MCF 10A (cell line): ENCODE data around the gene MEF2B. TPM values are rescaled to one million over a fixed set of nuclear protein-coding genes. Genes with fewer than 3 reads are reported as not detected.
A peak's percentile ranks its signal among the peaks of the same experiment; 100 is the strongest.
"Not testable (repeated sequence)": the region's sequence is repeated elsewhere in the genome, so short reads cannot be mapped to it uniquely, and the experiment has no call there.

Source experiments
- BruUV-seq: library from RNA; stranded (reverse); fragments of 400-500 nt; replicated peaks from 2 replicates; lab custom pipeline; 2021; lab: Mats Ljungman, UMichigan
- CTCF ChIA-PET: fragments of 300-600 bp; sonication (Branson Sonifier 250); formaldehyde crosslinking; extraction: SDS; loops from one replicate; lab custom pipeline; 2021; ENCODE audit warnings: antibody characterized with exemption, inconsistent platforms; lab: Yijun Ruan, JAX
- POLR2A ChIA-PET: fragments of 300-600, 350-650 bp; sonication (Branson Sonifier 250); formaldehyde crosslinking; extraction: SDS; loops from one replicate; lab custom pipeline; 2020; ENCODE audit warnings: antibody characterized with exemption, inconsistent platforms; lab: Yijun Ruan, JAX
- DNase-seq: peaks from one replicate; pipeline ENCODE4 v3.0.0-alpha.2; 2018; ENCODE audit not compliant: unreplicated experiment
- H3K27ac Mint-ChIP-seq: one replicate; pipeline ENCODE4 v1.8.0; 2022; ENCODE audit warnings: mild to moderate bottlenecking, low read depth, mixed read lengths; ENCODE audit not compliant: unreplicated experiment
- H3K27me3 Mint-ChIP-seq: one replicate; pipeline ENCODE4 v1.8.0; 2022; ENCODE audit warnings: mixed read lengths; ENCODE audit not compliant: insufficient read depth, unreplicated experiment
- H3K36me3 Mint-ChIP-seq: one replicate; pipeline ENCODE4 v1.8.0; 2022; ENCODE audit warnings: mild to moderate bottlenecking, moderate library complexity, mixed read lengths; ENCODE audit not compliant: insufficient read depth, unreplicated experiment
- H3K4me1 Mint-ChIP-seq: one replicate; pipeline ENCODE4 v1.8.0; 2022; ENCODE audit warnings: mixed read lengths; ENCODE audit not compliant: insufficient read depth, unreplicated experiment
- H3K4me3 Mint-ChIP-seq: one replicate; pipeline ENCODE4 v1.8.0; 2022; ENCODE audit warnings: mild to moderate bottlenecking, moderate library complexity, mixed read lengths; ENCODE audit not compliant: unreplicated experiment
- H3K9me3 Mint-ChIP-seq: one replicate; pipeline ENCODE4 v1.8.0; 2022; ENCODE audit warnings: mixed read lengths; ENCODE audit not compliant: unreplicated experiment
- CTCF ChIP-seq: fragments of 200-600 bp; IDR thresholded peaks from one replicate; pipeline ENCODE4 v1.8.0; 2022; ENCODE audit warnings: antibody characterized with exemption, mild to moderate bottlenecking; ENCODE audit not compliant: unreplicated experiment
- intact Hi-C: fragments of 100-400 bp; cut with micrococcal nuclease; formaldehyde crosslinking; loops from 2 replicates; pipeline ENCODE4 v1.14.1; 2022
- total RNA-seq: library from RNA; stranded (reverse); gene quantifications from 2 replicates; pipeline ENCODE4 v1.2.3, GENCODE V29; 2022

Gene MEF2B
- total RNA-seq, 1 experiment from 2014 or later: 1.4 TPM

- TF ChIP-seq CTCF: no peak
- intact Hi-C loops: no loop called here
- CTCF ChIA-PET: no interaction called here
- Mint-ChIP-seq H3K27ac (no peak overlapping the region), H3K4me1 (no peaks in the 10 kb centered on the region), H3K36me3 (peaks cover 22% of the 10 kb centered on the region), H3K4me3 (no peak overlapping the region), H3K9me3 (no peaks in the 10 kb centered on the region), H3K27me3 (no peaks in the 10 kb centered on the region)
- POLR2A ChIA-PET: interaction anchor here (0.5 kb wide), 1 partner anchor 31 kb away, joined by 4 read pairs; no protein-coding TSS in a partner anchor
- BruUV-seq: no TSS peak
- DNase-seq: no peak
These were observed 9.7 kb upstream of the MEF2B start for GRCh38 chr19:19179548-19180441.

- CTCF ChIA-PET: interaction anchor here (0.6 to 4.1 kb wide), 3 partner anchors 20 to 682 kb away, joined by 4 to 33 read pairs (median 5); no protein-coding TSS in a partner anchor
- TF ChIP-seq CTCF: no peak
- no peaks in the 10 kb centered on the region for H3K9me3 Mint-ChIP-seq
- intact Hi-C loops: no loop called here
- peaks cover 6% of the 10 kb centered on the region for H3K4me1 Mint-ChIP-seq
- no TSS peak for BruUV-seq
- peaks cover 15% of the 10 kb centered on the region for H3K36me3 Mint-ChIP-seq
- no peaks in the 10 kb centered on the region for H3K27me3 Mint-ChIP-seq
- DNase-seq: no peak
- no peak overlapping the region for H3K4me3 Mint-ChIP-seq
- H3K27ac Mint-ChIP-seq: no peak overlapping the region
- POLR2A ChIA-PET: no interaction called here
These were observed 6.9 kb upstream of the MEF2B start for GRCh38 chr19:19176950-19177349.

GRCh38 chr19:19173243-19173642 is 3.2 kb upstream of the MEF2B start:
- DNase-seq, intact Hi-C loops, H3K27me3 Mint-ChIP-seq, POLR2A ChIA-PET, H3K36me3 Mint-ChIP-seq, BruUV-seq, H3K4me1 Mint-ChIP-seq, H3K9me3 Mint-ChIP-seq, H3K27ac Mint-ChIP-seq, H3K4me3 Mint-ChIP-seq: not testable (repeated sequence)
- CTCF ChIA-PET: interaction anchor here (0.7 kb wide), 2 partner anchors 75 to 121 kb away, joined by 3 read pairs; no protein-coding TSS in a partner anchor

GRCh38 chr19:19171821-19172532 is 1.9 kb upstream of the MEF2B start:
- Mint-ChIP-seq H3K9me3 (no peaks in the 10 kb centered on the region), H3K4me1 (peaks cover 6% of the 10 kb centered on the region), H3K4me3 (no peak overlapping the region), H3K36me3 (peaks cover 4% of the 10 kb centered on the region), H3K27ac (no peak overlapping the region), H3K27me3 (no peaks in the 10 kb centered on the region)
- peak; percentile 48 for DNase-seq
- BruUV-seq: no TSS peak
- POLR2A ChIA-PET: no interaction called here
- TF ChIP-seq CTCF: no peak
- CTCF ChIA-PET: interaction anchor here (0.7 kb wide), 1 partner anchor 137 kb away, joined by 3 read pairs; no protein-coding TSS in a partner anchor
- intact Hi-C loops: no loop called here
